Liver (tissue), 9 donors: ENCODE measurements around the gene NUDT4. TPM values are rescaled to one million over a fixed set of nuclear protein-coding genes. Genes with fewer than 3 reads are reported as not detected.
"Not testable (repeated sequence)": the region's sequence is repeated elsewhere in the genome, so short reads cannot be mapped to it uniquely, and the experiment has no call there.

Source experiments
- DNase-seq: peaks from one replicate; pipeline ENCODE4 v3.0.0-alpha.2; 2017; ENCODE audit warnings: low spot score
- H3K27ac ChIP-seq, 2 donors: one replicate each; pipeline ENCODE4 v1.7.0; 2013; ENCODE audit warnings: inconsistent platforms in 2 of 2, low read length in 2 of 2, control low read depth in 1 of 2, low read depth in 1 of 2, mild to moderate bottlenecking in 1 of 2
- H3K27me3 ChIP-seq, 4 donors: one replicate each; pipeline versions ENCODE4 v1.6.1 to v1.7.0; 2013; ENCODE audit warnings: low read length in 3 of 4, inconsistent platforms in 1 of 4, mild to moderate bottlenecking in 1 of 4, moderate library complexity in 1 of 4; ENCODE audit not compliant: control insufficient read depth in 4 of 4, insufficient read depth in 4 of 4
- H3K36me3 ChIP-seq, 4 donors: one replicate each; pipeline versions ENCODE4 v1.6.1 to v1.7.0; 2013; ENCODE audit warnings: low read length in 3 of 4, mild to moderate bottlenecking in 3 of 4, low read depth in 1 of 4, moderate library complexity in 1 of 4; ENCODE audit not compliant: control insufficient read depth in 4 of 4, insufficient read depth in 3 of 4
- H3K4me1 ChIP-seq, 4 donors: one replicate each; pipeline versions ENCODE4 v1.6.1 to v1.7.0; 2013; ENCODE audit warnings: low read length in 3 of 4, mild to moderate bottlenecking in 3 of 4, moderate library complexity in 1 of 4; ENCODE audit not compliant: control insufficient read depth in 4 of 4, insufficient read depth in 4 of 4
- H3K4me3 ChIP-seq, 3 donors: one replicate each; pipeline versions ENCODE4 v1.6.1 to v1.7.0; 2013; ENCODE audit warnings: low read length in 3 of 3, control low read depth in 1 of 3, low read depth in 1 of 3, mild to moderate bottlenecking in 1 of 3
- H3K9ac ChIP-seq, 2 donors: one replicate each; pipeline ENCODE4 v1.7.0; 2013; ENCODE audit warnings: low read length in 2 of 2, mild to moderate bottlenecking in 2 of 2, moderate library complexity in 2 of 2, control low read depth in 1 of 2, low read depth in 1 of 2
- H3K9me3 ChIP-seq, 4 donors: one replicate each; pipeline versions ENCODE4 v1.6.1 to v1.7.0; 2013; ENCODE audit warnings: low read length in 3 of 4; ENCODE audit not compliant: control insufficient read depth in 4 of 4
- CTCF ChIP-seq: fragments of 150-350 bp; IDR thresholded peaks from 2 replicates; pipeline ENCODE4 v1.5.1; 2017; ENCODE audit warnings: improper control_type of control experiment, low read depth, low read length; ENCODE audit not compliant: missing input control
- NR2F2 ChIP-seq: IDR thresholded peaks from 2 replicates; pipeline ENCODE4 v1.6.1; 2016; ENCODE audit warnings: antibody characterized with exemption
- REST ChIP-seq: IDR thresholded peaks from 2 replicates; pipeline ENCODE4 v1.6.1; 2016; ENCODE audit warnings: antibody characterized with exemption, mild to moderate bottlenecking
- TAF1 ChIP-seq: conservative IDR thresholded peaks from 2 replicates; pipeline ENCODE4 v1.6.1; 2016; ENCODE audit warnings: antibody characterized with exemption, mild to moderate bottlenecking
- YY1 ChIP-seq: IDR thresholded peaks from 2 replicates; pipeline ENCODE4 v1.6.1; 2016; ENCODE audit warnings: antibody characterized with exemption, mild to moderate bottlenecking
- WGBS: extraction: QIAGEN DNeasy Blood & Tissue Kit; methylation state at CpG from one replicate; pipeline ENCODE4 v1.1.7; 2013; 5-methylcytosine and 5-hydroxymethylcytosine counted together
- polyA plus RNA-seq, 2 donors: library from polyadenylated mRNA; stranded (reverse) in 1 of 2; unstranded in 1 of 2; fragments of 200-250 nt in 1 of 2; fragments of >200 nt in 1 of 2; fragmentation: Nextera tagmentation in 1 of 2; extraction: Ambion mirVana in 1 of 2; gene quantifications; one replicate each; pipeline versions ENCODE4 v1.2.1 to v1.2.3, GENCODE V29; 2013 to 2015
- total RNA-seq, 2 donors: library from RNA; depleted of rRNA; stranded (reverse); fragments of >200 nt; gene quantifications; one replicate each; pipeline ENCODE4 v1.2.3, GENCODE V29; 2014
- TF ChIP-seq, protein P1 (sequence below): IDR thresholded peaks from 2 replicates; pipeline ENCODE4 v1.6.1; 2016; ENCODE audit warnings: antibody characterized with exemption
- donor health status: healthy.
- donor health status: healthy.
- donor health status: healthy.
- donor health status: healthy.
- donor health status: healthy.

NUDT4 gene
- total and polyA plus RNA-seq, 4 donors, result 8.9 to 141 (median 11.9) TPM

DNA sequence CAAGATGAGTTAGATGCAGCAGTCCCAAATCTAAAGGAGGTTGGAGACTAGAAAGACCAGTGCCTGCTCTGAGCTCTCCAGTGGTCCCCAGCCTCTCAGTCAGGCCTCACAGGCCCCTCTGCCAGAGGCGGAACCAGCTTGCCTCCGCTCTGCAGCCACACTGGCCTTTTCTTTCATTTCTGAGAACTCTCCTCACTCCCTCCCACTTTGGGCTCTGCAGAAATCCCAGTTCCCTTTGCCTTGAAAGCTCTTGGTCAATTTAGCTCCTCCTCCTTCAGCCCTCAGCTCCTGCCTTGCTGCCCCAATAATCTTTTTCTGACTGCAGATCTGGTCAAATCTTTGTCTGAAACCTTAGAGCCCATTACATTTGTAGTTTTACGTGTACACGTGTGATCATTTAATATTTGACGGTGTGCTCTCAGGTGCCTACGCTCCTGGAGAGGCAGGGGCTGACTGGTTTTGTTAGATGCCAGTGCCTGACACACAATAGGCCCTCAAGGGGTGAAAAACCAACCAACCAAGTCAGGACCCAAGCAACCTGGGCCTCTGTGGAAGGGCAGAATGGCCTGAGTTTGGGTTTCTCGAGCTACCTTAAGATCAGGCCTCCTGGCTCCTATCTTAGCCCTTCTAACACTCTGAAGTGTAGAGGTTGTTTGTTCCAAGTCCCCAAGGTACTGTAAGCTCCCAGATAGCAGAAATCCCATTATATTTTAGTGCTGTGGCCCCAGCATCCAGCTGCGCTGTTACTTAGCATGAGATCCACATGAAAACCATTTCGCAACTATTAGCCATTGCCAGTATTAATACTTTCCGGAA is 1.1 kb upstream of the NUDT4 start:
- Histone ChIP-seq H3K36me3 (no peaks in the 10 kb centered on the region), H3K4me3 (peak overlapping the region; percentile 49 to 90 (median 62)), H3K9me3 (no peaks in the 10 kb centered on the region), H3K27me3 (no peaks in the 10 kb centered on the region), H3K27ac (peak overlapping the region; percentile 79 to 98), H3K4me1 (peaks cover 3 to 38% (median 26%) of the 10 kb centered on the region in 4 donors), H3K9ac (peak overlapping the region; percentile 75 to 96)
- peak; percentile 59 for DNase-seq
- WGBS, result 34% methylated on average over 10 of the region's 10 CpGs
- TF ChIP-seq NR2F2 (no peak), REST (peak; percentile 26)

- peak; percentile 15 for TF ChIP-seq TAF1
- peak; percentile 77 for TF ChIP-seq YY1
- peak overlapping the region; percentile 95 to 99 for H3K9ac ChIP-seq
- peak; percentile 64 for DNase-seq
- peak overlapping the region; percentile 78 to 97 (median 85) for H3K4me3 ChIP-seq
- H3K27me3 ChIP-seq, H3K36me3 ChIP-seq, H3K9me3 ChIP-seq: not testable (repeated sequence)
- peak overlapping the region; percentile 90 to 98 for H3K27ac ChIP-seq
- H3K4me1 ChIP-seq, result peaks cover 3 to 41% (median 27%) of the 10 kb centered on the region in 4 donors
- WGBS, result under 1% methylated on average over 46 of the region's 64 CpGs
These were observed 672 bp downstream of the NUDT4 start for GRCh38 chr12:93378196-93378997.

DNA sequence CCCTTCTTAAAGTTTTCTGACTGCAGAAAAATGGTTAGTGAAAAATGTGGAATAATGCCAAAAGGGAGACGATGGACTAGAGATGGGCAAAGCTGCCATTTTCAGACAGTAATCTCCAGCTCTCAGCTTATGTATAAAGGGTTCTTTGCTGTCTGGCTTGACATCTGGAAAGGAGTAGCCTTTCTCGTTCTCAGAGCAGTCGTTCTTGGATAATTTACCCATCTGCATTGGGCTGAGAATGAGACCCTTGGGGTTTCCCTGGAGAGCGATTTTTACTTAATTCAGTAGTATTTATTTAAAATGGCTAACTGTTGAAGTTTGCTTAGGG is 1.2 kb downstream of the NUDT4 start:
- DNase-seq, result no peak
- Histone ChIP-seq H3K27me3 (no peaks in the 10 kb centered on the region), H3K9ac (peak overlapping the region; percentile 95 to 99), H3K4me1 (peaks cover 3 to 40% (median 30%) of the 10 kb centered on the region in 4 donors), H3K4me3 (peak overlapping the region; percentile 78 to 97 (median 85)), H3K9me3 (no peaks in the 10 kb centered on the region), H3K27ac (peak overlapping the region; percentile 90 to 98), H3K36me3 (no peaks in the 10 kb centered on the region)
- TF ChIP-seq, protein P1, sequence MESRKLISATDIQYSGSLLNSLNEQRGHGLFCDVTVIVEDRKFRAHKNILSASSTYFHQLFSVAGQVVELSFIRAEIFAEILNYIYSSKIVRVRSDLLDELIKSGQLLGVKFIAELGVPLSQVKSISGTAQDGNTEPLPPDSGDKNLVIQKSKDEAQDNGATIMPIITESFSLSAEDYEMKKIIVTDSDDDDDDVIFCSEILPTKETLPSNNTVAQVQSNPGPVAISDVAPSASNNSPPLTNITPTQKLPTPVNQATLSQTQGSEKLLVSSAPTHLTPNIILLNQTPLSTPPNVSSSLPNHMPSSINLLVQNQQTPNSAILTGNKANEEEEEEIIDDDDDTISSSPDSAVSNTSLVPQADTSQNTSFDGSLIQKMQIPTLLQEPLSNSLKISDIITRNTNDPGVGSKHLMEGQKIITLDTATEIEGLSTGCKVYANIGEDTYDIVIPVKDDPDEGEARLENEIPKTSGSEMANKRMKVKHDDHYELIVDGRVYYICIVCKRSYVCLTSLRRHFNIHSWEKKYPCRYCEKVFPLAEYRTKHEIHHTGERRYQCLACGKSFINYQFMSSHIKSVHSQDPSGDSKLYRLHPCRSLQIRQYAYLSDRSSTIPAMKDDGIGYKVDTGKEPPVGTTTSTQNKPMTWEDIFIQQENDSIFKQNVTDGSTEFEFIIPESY, result no peak
- TF ChIP-seq YY1 (peak; percentile 74), NR2F2 (peak; percentile 11), CTCF (no peak)
- 1% methylated on average over 4 of the region's 4 CpGs for WGBS
